DND-41 (cell line): ENCODE results near the gene DGAT2L6.

Source experiments
- ATAC-seq: fragments of 200-7000 bp; cut with Tn5 transposase; 3 replicates; pipeline ENCODE4 v1.9.1; 2021; ENCODE audit warnings: low read depth; ENCODE audit not compliant: insufficient read depth
- DNase-seq: peaks from one replicate; pipeline ENCODE4 v3.0.0-alpha.2; 2020
- H2AFZ ChIP-seq: 2 replicates; pipeline ENCODE4 v1.6.0; 2012; ENCODE audit warnings: low read depth, low read length
- H3K27ac ChIP-seq: 2 replicates; pipeline ENCODE4 v1.5.1; 2012; ENCODE audit warnings: low read length, inconsistent platforms
- H3K27me3 ChIP-seq: fragments of 200-600 bp; sonication (generic); 2 replicates; pipeline ENCODE4 v1.6.0; 2012; ENCODE audit warnings: low read length, mild to moderate bottlenecking, inconsistent platforms; ENCODE audit not compliant: insufficient read depth, poor library complexity
- H3K36me3 ChIP-seq: 2 replicates; pipeline ENCODE4 v1.5.1; 2012; ENCODE audit warnings: low read length, inconsistent platforms; ENCODE audit not compliant: insufficient read depth
- H3K4me1 ChIP-seq: 2 replicates; pipeline ENCODE4 v1.5.1; 2012; ENCODE audit warnings: mild to moderate bottlenecking, low read length; ENCODE audit not compliant: insufficient read depth
- H3K4me2 ChIP-seq: 2 replicates; pipeline ENCODE4 v1.6.0; 2012; ENCODE audit warnings: mild to moderate bottlenecking, moderate library complexity, low read length, inconsistent platforms; ENCODE audit not compliant: insufficient read depth
- H3K4me3 ChIP-seq, 2 experiments: fragments of 200-600 bp in 1 of 2; shearing (Covaris generic) in 1 of 2; 2 replicates each; pipeline ENCODE4 v1.5.1; 2012 to 2016; ENCODE audit warnings: inconsistent platforms in 2 of 2, low read length in 2 of 2, mild to moderate bottlenecking in 2 of 2, low read depth in 1 of 2, moderate library complexity in 1 of 2
- H3K79me2 ChIP-seq: 2 replicates; pipeline ENCODE4 v1.6.0; 2012; ENCODE audit warnings: low read length, inconsistent platforms; ENCODE audit not compliant: insufficient read depth
- H3K9ac ChIP-seq: 2 replicates; pipeline ENCODE4 v1.6.0; 2012; ENCODE audit warnings: low read depth, mild to moderate bottlenecking, inconsistent platforms, low read length, moderate library complexity
- H3K9me3 ChIP-seq: 2 replicates; pipeline ENCODE4 v1.5.1; 2012; ENCODE audit warnings: low read length, moderate library complexity, mild to moderate bottlenecking, inconsistent platforms; ENCODE audit not compliant: insufficient read depth, severe bottlenecking
- H4K20me1 ChIP-seq: 2 replicates; pipeline ENCODE4 v1.6.0; 2012; ENCODE audit warnings: low read length; ENCODE audit not compliant: insufficient read depth
- EZH2 ChIP-seq: IDR thresholded peaks from 3 replicates; pipeline ENCODE4 v1.6.1; 2012; ENCODE audit warnings: borderline replicate concordance, low read depth, mild to moderate bottlenecking, moderate library complexity, low read length, inconsistent platforms; ENCODE audit not compliant: severe bottlenecking
- TF ChIP-seq, protein P1 (sequence below): IDR thresholded peaks from 2 replicates; pipeline ENCODE4 v1.5.1; 2012; ENCODE audit warnings: borderline replicate concordance, low read length, moderate library complexity, mild to moderate bottlenecking; ENCODE audit not compliant: poor library complexity, severe bottlenecking; ENCODE audit errors: extremely low read depth

DGAT2L6 gene

DNA sequence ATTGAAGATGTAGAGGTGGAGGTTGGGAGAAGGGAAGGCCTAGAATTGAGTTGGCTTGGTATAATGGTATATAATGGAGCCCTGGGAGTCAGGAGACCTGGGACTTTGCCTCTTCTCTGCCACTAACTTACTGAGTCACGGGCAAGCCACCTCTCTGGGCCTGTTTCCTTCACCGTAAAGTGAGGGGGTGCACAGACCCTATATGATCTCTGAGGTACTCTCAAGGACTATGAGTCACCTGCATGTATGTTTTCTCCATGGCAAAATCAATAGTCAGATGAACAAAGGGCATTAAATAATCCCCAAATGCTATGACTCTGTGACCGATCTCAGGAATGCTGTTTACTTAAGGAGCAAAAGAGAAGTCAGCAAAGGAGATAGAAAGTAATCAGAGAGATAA, 77.6 kb downstream of the DGAT2L6 start:
- no peak overlapping the region for H3K4me2 ChIP-seq
- H3K27ac ChIP-seq = no peak overlapping the region
- H3K27me3 ChIP-seq = no peaks in the 10 kb centered on the region
- no peak overlapping the region for H2AFZ ChIP-seq
- no peak for DNase-seq
- TF ChIP-seq, protein P1, sequence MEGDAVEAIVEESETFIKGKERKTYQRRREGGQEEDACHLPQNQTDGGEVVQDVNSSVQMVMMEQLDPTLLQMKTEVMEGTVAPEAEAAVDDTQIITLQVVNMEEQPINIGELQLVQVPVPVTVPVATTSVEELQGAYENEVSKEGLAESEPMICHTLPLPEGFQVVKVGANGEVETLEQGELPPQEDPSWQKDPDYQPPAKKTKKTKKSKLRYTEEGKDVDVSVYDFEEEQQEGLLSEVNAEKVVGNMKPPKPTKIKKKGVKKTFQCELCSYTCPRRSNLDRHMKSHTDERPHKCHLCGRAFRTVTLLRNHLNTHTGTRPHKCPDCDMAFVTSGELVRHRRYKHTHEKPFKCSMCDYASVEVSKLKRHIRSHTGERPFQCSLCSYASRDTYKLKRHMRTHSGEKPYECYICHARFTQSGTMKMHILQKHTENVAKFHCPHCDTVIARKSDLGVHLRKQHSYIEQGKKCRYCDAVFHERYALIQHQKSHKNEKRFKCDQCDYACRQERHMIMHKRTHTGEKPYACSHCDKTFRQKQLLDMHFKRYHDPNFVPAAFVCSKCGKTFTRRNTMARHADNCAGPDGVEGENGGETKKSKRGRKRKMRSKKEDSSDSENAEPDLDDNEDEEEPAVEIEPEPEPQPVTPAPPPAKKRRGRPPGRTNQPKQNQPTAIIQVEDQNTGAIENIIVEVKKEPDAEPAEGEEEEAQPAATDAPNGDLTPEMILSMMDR = no peak
- TF ChIP-seq EZH2 = no peak
- H3K9me3 ChIP-seq = no peaks in the 10 kb centered on the region
- no peak for ATAC-seq
- no peaks in the 10 kb centered on the region for H4K20me1 ChIP-seq
- H3K4me3 ChIP-seq = no peak overlapping the region
- no peak overlapping the region for H3K9ac ChIP-seq
- H3K79me2 ChIP-seq = no peaks in the 10 kb centered on the region
- H3K4me1 ChIP-seq = no peaks in the 10 kb centered on the region
- H3K36me3 ChIP-seq = no peaks in the 10 kb centered on the region
